NCI-H2107 (cell line): ENCODE data around the gene OR2F2.

ENCODE experiments used
- DNase-seq: peaks from one replicate; lab custom pipeline; 2025; lab: John Stamatoyannopoulos, UW

OR2F2 gene

GRCh38 chr7:143979359-143979758 is 44.3 kb downstream of the OR2F2 start:
- no peak for DNase-seq

GRCh38 chr7:143979998-143980397 is 45.0 kb downstream of the OR2F2 start:
- DNase-seq: no peak

GRCh38 chr7:143980746-143981510 is 45.9 kb downstream of the OR2F2 start:
- DNase-seq: no peak

GRCh38 chr7:143983960-143984359 is 48.9 kb downstream of the OR2F2 start:
- no peak for DNase-seq
